ENCODE data around the gene CD7. TPM values are rescaled to one million over a fixed set of nuclear protein-coding genes. Genes with fewer than 3 reads are reported as not detected.

The CD7 gene
- total RNA-seq, 1 donor from 2014 or later: 1.0 TPM

GRCh38 chr17:82303944-82304808, 13.2 kb downstream of the CD7 start:
- H3K4me1 Mint-ChIP-seq (ENCODE audit: unreplicated experiment): peaks cover 12% of the 10 kb centered on the region
- no peak overlapping the region for H3K4me3 Mint-ChIP-seq (ENCODE audit: unreplicated experiment)
- no peak for DNase-seq (ENCODE audit: extremely low spot score, unreplicated experiment)
- peaks cover 17% of the 10 kb centered on the region for H3K27me3 Mint-ChIP-seq (ENCODE audit: unreplicated experiment)
- H3K9me3 Mint-ChIP-seq (ENCODE audit: unreplicated experiment): no peaks in the 10 kb centered on the region
- TF ChIP-seq CTCF (IDR thresholded peaks at IDR 0.05): no peak
- no peaks in the 10 kb centered on the region for H3K36me3 Mint-ChIP-seq (ENCODE audit: unreplicated experiment)
- no peak overlapping the region for H3K27ac Mint-ChIP-seq (ENCODE audit: unreplicated experiment)

- no peaks in the 10 kb centered on the region for H3K9me3 Mint-ChIP-seq (ENCODE audit: unreplicated experiment)
- peaks cover 10% of the 10 kb centered on the region for H3K27me3 Mint-ChIP-seq (ENCODE audit: unreplicated experiment)
- peaks cover 17% of the 10 kb centered on the region for H3K4me1 Mint-ChIP-seq (ENCODE audit: unreplicated experiment)
- no peak overlapping the region for H3K4me3 Mint-ChIP-seq (ENCODE audit: unreplicated experiment)
- TF ChIP-seq CTCF (IDR thresholded peaks at IDR 0.05): no peak
- no peaks in the 10 kb centered on the region for H3K36me3 Mint-ChIP-seq (ENCODE audit: unreplicated experiment)
- no peak overlapping the region for H3K27ac Mint-ChIP-seq (ENCODE audit: unreplicated experiment)
- DNase-seq (ENCODE audit: extremely low spot score, unreplicated experiment): no peak
Observed at GRCh38 chr17:82302991-82303943, 14.1 kb downstream of the CD7 start.

- H3K4me3 Mint-ChIP-seq (ENCODE audit: unreplicated experiment): no peak overlapping the region
- no peak for DNase-seq (ENCODE audit: extremely low spot score, unreplicated experiment)
- peaks cover 4% of the 10 kb centered on the region for H3K27me3 Mint-ChIP-seq (ENCODE audit: unreplicated experiment)
- H3K36me3 Mint-ChIP-seq (ENCODE audit: unreplicated experiment): no peaks in the 10 kb centered on the region
- no peaks in the 10 kb centered on the region for H3K9me3 Mint-ChIP-seq (ENCODE audit: unreplicated experiment)
- H3K27ac Mint-ChIP-seq (ENCODE audit: unreplicated experiment): no peak overlapping the region
- H3K4me1 Mint-ChIP-seq (ENCODE audit: unreplicated experiment): peaks cover 24% of the 10 kb centered on the region
- no peak for TF ChIP-seq CTCF (IDR thresholded peaks at IDR 0.05)
Observed at GRCh38 chr17:82302568-82302963, 14.8 kb downstream of the CD7 start.

DNA sequence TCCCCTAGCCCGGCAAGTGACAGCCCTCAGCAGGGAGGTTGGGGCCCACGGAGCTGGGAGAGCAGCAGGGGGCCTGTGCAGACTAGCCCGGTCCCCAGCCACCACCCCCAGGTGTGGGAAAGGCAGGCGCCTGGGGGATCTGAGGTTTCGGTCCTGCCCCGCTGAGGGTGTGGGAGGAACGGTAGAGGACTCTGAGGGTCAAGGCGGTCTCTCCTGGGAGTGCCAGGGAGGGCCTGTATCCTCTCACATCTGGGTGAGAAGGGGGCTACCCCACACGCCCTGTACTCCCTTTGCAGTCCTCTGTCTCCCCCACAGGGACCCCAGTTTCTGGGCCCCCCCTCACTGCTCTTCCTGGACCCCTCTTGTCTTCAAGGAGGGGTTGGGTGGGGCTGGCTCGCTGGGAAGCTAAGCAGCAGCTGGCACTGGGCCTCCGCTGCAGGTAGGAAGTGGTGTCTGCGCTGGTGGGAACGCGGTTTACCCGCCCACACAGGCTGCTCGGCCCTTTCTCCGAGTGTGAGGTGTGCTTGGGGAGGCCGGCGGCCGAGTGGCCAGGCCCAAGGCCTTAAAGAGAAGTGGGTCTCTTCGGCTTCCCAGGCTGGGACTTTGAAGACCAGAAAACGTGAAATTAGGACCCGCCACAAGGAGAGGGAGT, 15.4 kb downstream of the CD7 start:
- Mint-ChIP-seq H3K27ac (ENCODE audit: unreplicated experiment) (no peak overlapping the region), H3K9me3 (ENCODE audit: unreplicated experiment) (no peaks in the 10 kb centered on the region), H3K4me1 (ENCODE audit: unreplicated experiment) (peaks cover 29% of the 10 kb centered on the region), H3K27me3 (ENCODE audit: unreplicated experiment) (peaks cover 4% of the 10 kb centered on the region), H3K36me3 (ENCODE audit: unreplicated experiment) (no peaks in the 10 kb centered on the region), H3K4me3 (ENCODE audit: unreplicated experiment) (no peak overlapping the region)
- no peak for TF ChIP-seq CTCF (IDR thresholded peaks at IDR 0.05)
- DNase-seq (ENCODE audit: extremely low spot score, unreplicated experiment): no peak
